Panc1 (cell line): ENCODE data around the gene ZSCAN10. TPM values are rescaled to one million over a fixed set of nuclear protein-coding genes. Genes with fewer than 3 reads are reported as not detected.

Source experiments
- ATAC-seq: fragments of 200-7000 bp; cut with Tn5 transposase; 2 replicates; pipeline ENCODE4 v1.9.1; 2020; ENCODE audit warnings: mild to moderate bottlenecking, moderate library complexity
- BruUV-seq: library from RNA; stranded (reverse); fragments of 400-500 nt; replicated peaks from 2 replicates; lab custom pipeline; 2021; lab: Mats Ljungman, UMichigan
- CTCF ChIA-PET: fragments of 300-600 bp; sonication (Branson Sonifier 250); formaldehyde crosslinking; loops from one replicate; lab custom pipeline; 2022; ENCODE audit warnings: antibody characterized with exemption; lab: Charles Lee
- POLR2A ChIA-PET: fragments of 300-600 bp; sonication (Branson Sonifier 250); formaldehyde crosslinking; loops from one replicate; lab custom pipeline; 2022; ENCODE audit warnings: antibody characterized with exemption; lab: Charles Lee
- DNase-seq: peaks from one replicate; pipeline ENCODE4 v3.0.0-alpha.2; 2010; ENCODE audit warnings: low read depth, low spot score
- H3K27ac ChIP-seq: 2 replicates; pipeline ENCODE4 v1.5.1; 2011; ENCODE audit warnings: mild to moderate bottlenecking, low read length, inconsistent platforms
- H3K27me3 ChIP-seq: fragments of 200-500 bp; sonication (Bioruptor generic); 2 replicates; pipeline ENCODE4 v1.6.0; 2014; ENCODE audit warnings: low read length, inconsistent platforms; ENCODE audit not compliant: control insufficient read depth, insufficient read depth
- H3K36me3 ChIP-seq: fragments of 200-500 bp; sonication (Bioruptor generic); 2 replicates; pipeline ENCODE4 v1.5.1; 2014; ENCODE audit warnings: inconsistent platforms, mild to moderate bottlenecking, low read length, moderate library complexity; ENCODE audit not compliant: control insufficient read depth, insufficient read depth
- H3K4me1 ChIP-seq: 2 replicates; pipeline ENCODE4 v1.5.1; 2011; ENCODE audit warnings: inconsistent platforms, mild to moderate bottlenecking, low read length, moderate library complexity; ENCODE audit not compliant: control insufficient read depth, insufficient read depth
- H3K4me3 ChIP-seq, 2 experiments: 2 replicates each; pipeline ENCODE4 v1.5.1; 2011 to 2012; ENCODE audit warnings: low read depth in 2 of 2, low read length in 2 of 2, mild to moderate bottlenecking in 2 of 2, inconsistent platforms in 1 of 2, moderate library complexity in 1 of 2
- H3K9me3 ChIP-seq: fragments of 200-500 bp; sonication (Bioruptor generic); 2 replicates; pipeline ENCODE4 v1.5.1; 2014; ENCODE audit warnings: low read depth, mild to moderate bottlenecking, inconsistent platforms, low read length, moderate library complexity; ENCODE audit not compliant: control insufficient read depth, insufficient read depth
- CTCF ChIP-seq: fragments of 450-650 bp; IDR thresholded peaks from 2 replicates; pipeline ENCODE4 v1.5.1; 2017; ENCODE audit warnings: mild to moderate bottlenecking
- POLR2AphosphoS5 ChIP-seq: IDR thresholded peaks from 2 replicates; pipeline ENCODE4 v1.6.1; 2012; ENCODE audit warnings: mild to moderate bottlenecking, low read depth, low read length, moderate library complexity
- REST ChIP-seq, 2 experiments: IDR thresholded peaks; 2 replicates each; pipeline ENCODE4 v1.6.1; 2011 to 2012; ENCODE audit warnings: low read depth in 2 of 2, control low read depth in 1 of 2, low read length in 1 of 2, mild to moderate bottlenecking in 1 of 2, moderate library complexity in 1 of 2; ENCODE audit not compliant: insufficient read depth in 1 of 2
- SIN3A ChIP-seq: IDR thresholded peaks from 2 replicates; pipeline ENCODE4 v1.6.1; 2012; ENCODE audit warnings: low read depth, mild to moderate bottlenecking, low read length, moderate library complexity, borderline replicate concordance; ENCODE audit not compliant: insufficient read depth
- TCF7L2 ChIP-seq: IDR thresholded peaks from 2 replicates; pipeline ENCODE4 v1.6.1; 2011; ENCODE audit warnings: mild to moderate bottlenecking, low read depth, low read length, inconsistent platforms
- in situ Hi-C: cut with HindIII; loops from 2 replicates; pipeline ENCODE4 v1.10.0; 2016; ENCODE audit warnings: low sequenced_read_pairs, low pct_unique_long_range_greater_than_20kb
- intact Hi-C: fragments of 100-400 bp; cut with micrococcal nuclease; formaldehyde crosslinking; loops from one replicate; pipeline ENCODE4 v1.10.0; 2022; ENCODE audit not compliant: unreplicated experiment
- total RNA-seq: library from RNA; stranded (reverse); gene quantifications from one replicate; pipeline ENCODE4 v1.2.1, GENCODE V29; 2021; ENCODE audit not compliant: unreplicated experiment

The ZSCAN10 gene
- total RNA-seq, 1 experiment from 2014 or later = 0.21 TPM

GRCh38 chr16:3122926-3123570 is 24.0 kb upstream of the ZSCAN10 start:
- DNase-seq (no peak), ATAC-seq (no peak)
- H3K36me3 ChIP-seq = no peaks in the 10 kb centered on the region
- H3K4me3 ChIP-seq = peak overlapping the region in 1 of 2 experiments; percentile 70; a peak in 2 of 4 replicates
- POLR2A ChIA-PET = no interaction called here
- CTCF ChIA-PET = interaction anchor here (0.6 to 2.1 kb wide), 3 partner anchors 65 to 772 kb away, joined by 3 to 12 read pairs (median 8); no protein-coding TSS in a partner anchor
- no TSS peak for BruUV-seq
- in situ Hi-C loops = no loop called here
- TF ChIP-seq TCF7L2 (no peak), SIN3A (no peak), REST (IDR thresholded peaks at IDR 0.05; ENCODE audit: insufficient read depth in 1 of 2, low read depth in 2 of 2, low read length in 1 of 2) (no peak)
- H3K4me1 ChIP-seq = no peaks in the 10 kb centered on the region
- H3K27ac ChIP-seq = no peak overlapping the region
- no peaks in the 10 kb centered on the region for H3K9me3 ChIP-seq
- no peaks in the 10 kb centered on the region for H3K27me3 ChIP-seq
- intact Hi-C loops = loop anchor here (10.0 kb wide), 1 partner anchor 68 kb away; no protein-coding TSS in a partner anchor

- Histone ChIP-seq H3K27ac (no peak overlapping the region), H3K27me3 (no peaks in the 10 kb centered on the region), H3K4me3 (no peak overlapping the region), H3K36me3 (no peaks in the 10 kb centered on the region), H3K9me3 (no peaks in the 10 kb centered on the region), H3K4me1 (no peaks in the 10 kb centered on the region)
- no peak for ATAC-seq
- in situ Hi-C loops = no loop called here
- ChIA-PET CTCF (interaction anchor here (2.1 kb wide), 1 partner anchor 64 kb away, joined by 12 read pairs; no protein-coding TSS in a partner anchor), POLR2A (interaction anchor here (0.6 kb wide), 1 partner anchor 25 kb away, joined by 13 read pairs; no protein-coding TSS in a partner anchor)
- intact Hi-C loops = loop anchor here (10.0 kb wide), 1 partner anchor 67 kb away; no protein-coding TSS in a partner anchor
- BruUV-seq = no TSS peak
- TF ChIP-seq POLR2AphosphoS5 = no peak
- no peak for TF ChIP-seq REST (IDR thresholded peaks at IDR 0.05; ENCODE audit: insufficient read depth in 1 of 2, low read depth in 2 of 2, low read length in 1 of 2)
- TF ChIP-seq TCF7L2 = no peak
- no peak for TF ChIP-seq SIN3A
- TF ChIP-seq CTCF = no peak
- no peak for DNase-seq
Measured at GRCh38 chr16:3121851-3122467, 22.9 kb upstream of the ZSCAN10 start.
